Measurements from ENCODE around the gene SLC9A2.

Gene SLC9A2, protein sequence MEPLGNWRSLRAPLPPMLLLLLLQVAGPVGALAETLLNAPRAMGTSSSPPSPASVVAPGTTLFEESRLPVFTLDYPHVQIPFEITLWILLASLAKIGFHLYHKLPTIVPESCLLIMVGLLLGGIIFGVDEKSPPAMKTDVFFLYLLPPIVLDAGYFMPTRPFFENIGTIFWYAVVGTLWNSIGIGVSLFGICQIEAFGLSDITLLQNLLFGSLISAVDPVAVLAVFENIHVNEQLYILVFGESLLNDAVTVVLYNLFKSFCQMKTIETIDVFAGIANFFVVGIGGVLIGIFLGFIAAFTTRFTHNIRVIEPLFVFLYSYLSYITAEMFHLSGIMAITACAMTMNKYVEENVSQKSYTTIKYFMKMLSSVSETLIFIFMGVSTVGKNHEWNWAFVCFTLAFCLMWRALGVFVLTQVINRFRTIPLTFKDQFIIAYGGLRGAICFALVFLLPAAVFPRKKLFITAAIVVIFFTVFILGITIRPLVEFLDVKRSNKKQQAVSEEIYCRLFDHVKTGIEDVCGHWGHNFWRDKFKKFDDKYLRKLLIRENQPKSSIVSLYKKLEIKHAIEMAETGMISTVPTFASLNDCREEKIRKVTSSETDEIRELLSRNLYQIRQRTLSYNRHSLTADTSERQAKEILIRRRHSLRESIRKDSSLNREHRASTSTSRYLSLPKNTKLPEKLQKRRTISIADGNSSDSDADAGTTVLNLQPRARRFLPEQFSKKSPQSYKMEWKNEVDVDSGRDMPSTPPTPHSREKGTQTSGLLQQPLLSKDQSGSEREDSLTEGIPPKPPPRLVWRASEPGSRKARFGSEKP

DNA sequence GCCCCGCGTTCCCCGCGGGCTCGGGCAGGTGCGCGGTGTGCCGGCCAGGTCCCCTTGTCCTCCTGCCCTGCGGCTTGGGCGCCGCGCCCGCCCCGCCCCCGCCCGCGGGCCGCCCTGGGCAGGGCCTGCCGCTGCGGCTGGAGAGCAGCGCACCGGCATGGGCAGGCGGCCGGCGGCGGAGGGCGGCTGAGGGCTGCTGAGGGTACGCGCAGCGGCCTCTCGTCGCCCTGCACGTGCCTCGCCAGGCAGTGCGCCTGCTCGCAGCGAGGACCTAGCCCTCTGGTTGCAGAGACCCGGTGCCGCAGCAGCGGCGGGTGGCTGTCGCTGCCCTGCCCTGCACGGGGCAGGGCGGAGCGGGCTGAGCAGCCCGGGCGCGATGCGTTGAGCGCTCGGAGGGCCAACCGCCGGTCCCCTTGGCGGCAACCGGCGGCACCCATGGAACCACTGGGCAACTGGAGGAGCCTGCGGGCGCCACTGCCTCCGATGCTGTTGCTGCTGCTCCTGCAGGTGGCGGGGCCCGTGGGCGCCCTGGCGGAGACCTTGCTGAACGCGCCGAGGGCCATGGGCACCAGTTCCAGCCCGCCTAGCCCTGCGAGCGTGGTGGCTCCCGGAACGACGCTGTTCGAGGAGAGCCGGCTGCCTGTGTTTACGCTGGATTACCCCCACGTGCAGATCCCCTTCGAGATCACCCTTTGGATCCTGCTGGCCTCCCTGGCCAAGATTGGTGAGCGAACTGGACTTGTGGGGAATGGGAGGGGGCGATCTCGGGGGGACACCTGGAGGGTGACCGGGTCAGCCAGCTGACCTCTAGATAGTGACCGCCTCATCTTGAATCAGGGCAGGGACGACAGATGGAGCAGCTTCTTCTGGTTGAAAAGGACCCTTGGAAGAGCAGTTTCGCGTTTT lies at the start of gene SLC9A2:
Gene SLC9A2, plus strand, starts transcription at position 140 of the 906 bp plus-strand sequence. Its CDS starts 296 bp downstream, at position 436.
- DNase-seq: no peak

DNA sequence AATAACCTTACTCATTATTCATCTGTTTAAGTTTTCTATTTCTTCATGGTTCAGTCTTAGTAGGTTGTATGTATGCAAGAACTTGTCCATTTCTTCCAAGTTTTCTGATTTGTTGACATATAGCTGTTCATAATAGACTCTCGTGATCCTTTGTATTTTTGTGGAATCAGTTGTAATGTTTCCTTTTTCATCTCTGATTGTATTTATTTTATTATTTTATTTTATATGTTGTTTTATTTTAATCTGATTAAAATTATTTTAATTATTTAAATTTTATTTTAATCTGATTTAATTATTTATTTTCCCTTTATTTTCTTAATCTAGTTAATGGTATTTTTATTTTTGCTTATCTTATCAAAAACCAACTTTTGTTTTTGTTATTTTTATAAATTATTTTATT lies 43.5 kb upstream of the SLC9A2 start:
- no peak for DNase-seq

- no peak for DNase-seq
Measured at GRCh38 chr2:102578376-102578775, 41.0 kb upstream of the SLC9A2 start.

GRCh38 chr2:102581911-102582310 lies 37.4 kb upstream of the SLC9A2 start:
- DNase-seq: no peak

- DNase-seq: no peak
Measured at GRCh38 chr2:102582845-102583244, 36.5 kb upstream of the SLC9A2 start.

DNA sequence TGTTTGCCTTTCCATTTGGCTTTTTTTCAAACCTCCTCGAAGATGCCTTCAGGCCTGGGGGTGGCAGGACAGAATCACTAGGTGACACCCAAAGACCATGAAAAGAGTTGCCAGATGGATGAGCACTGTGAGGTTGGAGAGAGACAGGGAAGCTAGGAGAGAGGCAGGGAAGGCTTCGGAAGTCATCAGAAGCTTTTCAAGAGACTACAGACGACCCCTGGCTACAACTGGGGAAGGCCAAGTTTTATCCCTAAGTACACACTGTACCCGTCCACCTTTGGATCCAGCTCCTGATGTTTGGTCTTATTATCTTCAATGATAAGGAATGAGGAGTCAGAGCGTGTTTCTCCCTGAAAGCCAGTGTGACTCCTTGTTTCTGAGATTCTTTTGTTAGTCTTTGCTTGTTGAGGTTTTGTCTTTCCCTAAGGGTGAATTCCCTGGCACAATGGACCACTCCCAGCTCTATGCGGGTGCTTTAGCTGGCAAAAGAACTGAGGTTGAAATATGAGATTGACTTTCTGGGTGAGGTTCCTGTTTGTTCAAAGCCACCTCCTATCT lies 33.4 kb upstream of the SLC9A2 start:
- no peak for DNase-seq

DNA sequence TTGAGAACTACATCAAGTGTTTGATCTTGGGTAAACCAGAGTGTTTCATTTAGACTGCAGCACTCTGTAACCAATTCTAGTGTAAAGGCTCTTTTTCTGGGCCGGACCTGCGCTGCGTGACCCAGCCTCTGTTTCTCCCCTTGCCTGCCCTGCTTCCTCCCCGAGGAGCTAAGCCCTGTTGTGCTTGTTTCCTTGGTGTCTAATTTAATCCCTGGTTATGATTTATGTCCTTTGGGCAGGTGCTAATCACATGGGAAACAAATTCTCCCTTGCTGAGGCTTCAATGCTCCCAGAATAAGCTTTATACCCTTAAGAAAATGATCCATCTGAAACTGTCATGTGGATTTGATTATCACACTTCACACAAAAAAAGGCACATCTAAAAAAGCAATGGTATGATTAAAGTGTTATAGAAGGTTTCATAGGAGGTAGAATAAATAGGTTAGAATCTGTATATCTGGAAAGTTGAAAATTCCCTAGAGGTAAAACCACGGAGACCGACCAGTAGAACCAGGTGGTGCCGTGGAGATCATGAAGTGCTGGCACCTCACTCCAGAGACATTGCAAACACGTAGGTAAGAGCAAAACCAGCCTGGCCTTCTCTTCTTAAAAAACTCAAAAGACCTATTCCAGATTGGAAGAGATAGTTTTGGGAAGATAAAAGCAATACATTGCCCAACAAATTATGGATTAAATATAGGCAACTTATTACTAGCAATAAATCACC lies 31.0 kb upstream of the SLC9A2 start:
- DNase-seq: no peak

DNA sequence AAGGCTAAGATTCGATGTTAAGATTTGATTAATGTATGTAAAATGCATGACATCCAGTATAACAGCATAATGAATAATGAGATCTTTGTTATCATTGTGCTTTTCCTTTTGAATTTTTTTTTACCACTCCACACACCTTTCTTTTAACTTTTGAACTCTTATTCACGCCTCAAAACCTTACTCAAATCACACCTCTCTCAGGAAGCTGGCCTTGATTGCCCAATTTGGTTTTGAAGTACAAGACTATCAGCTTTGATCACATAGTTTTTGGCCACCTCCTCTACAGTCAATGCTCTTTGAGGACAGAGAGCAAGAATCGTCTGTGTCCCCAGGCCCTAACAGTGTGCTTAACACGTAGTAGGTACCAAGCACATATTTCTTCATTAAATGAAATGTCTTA lies 29.9 kb upstream of the SLC9A2 start:
- DNase-seq: no peak

- DNase-seq: no peak
Measured at GRCh38 chr2:102591491-102592045, 27.8 kb upstream of the SLC9A2 start.

DNA sequence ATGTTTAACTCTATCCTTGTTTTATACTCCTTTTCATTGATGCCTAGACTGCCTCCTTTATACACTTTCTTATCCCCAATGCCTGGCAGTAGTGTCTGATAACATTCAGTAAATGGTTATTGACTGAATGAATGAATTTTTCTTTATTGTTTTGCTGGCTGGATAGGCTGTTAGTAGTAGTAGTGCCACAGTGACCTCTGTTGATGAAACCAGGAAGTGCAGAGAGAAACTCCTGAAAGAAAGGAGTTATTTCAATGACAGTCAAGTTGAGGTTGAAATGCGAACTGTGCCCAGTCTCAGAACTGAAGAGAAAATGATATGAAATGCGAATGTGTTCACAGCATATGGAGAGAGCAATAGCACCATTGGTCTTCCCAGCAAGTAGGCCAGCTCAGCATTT lies 26.8 kb upstream of the SLC9A2 start:
- no peak for DNase-seq

DNA sequence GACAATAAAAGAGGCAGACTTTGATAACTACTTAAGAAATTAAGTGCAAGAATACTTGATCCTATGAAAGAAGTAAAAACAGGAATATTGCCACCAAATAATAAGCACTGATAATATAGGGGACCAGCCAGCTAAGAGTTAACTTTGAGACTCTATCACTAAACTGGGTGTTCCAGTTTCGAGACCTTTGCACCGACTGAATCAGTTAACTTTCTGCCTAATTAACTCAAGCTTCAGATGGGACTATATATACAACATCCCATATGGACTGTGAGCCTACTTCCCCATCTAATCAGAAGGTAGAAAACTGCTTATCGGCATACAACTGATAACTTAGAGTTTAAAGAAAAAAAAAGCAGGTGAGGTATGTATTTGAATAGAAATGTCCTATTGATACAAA lies 25.8 kb upstream of the SLC9A2 start:
- DNase-seq: no peak

GRCh38 chr2:102594445-102595016 lies 24.8 kb upstream of the SLC9A2 start:
- DNase-seq: no peak

DNA sequence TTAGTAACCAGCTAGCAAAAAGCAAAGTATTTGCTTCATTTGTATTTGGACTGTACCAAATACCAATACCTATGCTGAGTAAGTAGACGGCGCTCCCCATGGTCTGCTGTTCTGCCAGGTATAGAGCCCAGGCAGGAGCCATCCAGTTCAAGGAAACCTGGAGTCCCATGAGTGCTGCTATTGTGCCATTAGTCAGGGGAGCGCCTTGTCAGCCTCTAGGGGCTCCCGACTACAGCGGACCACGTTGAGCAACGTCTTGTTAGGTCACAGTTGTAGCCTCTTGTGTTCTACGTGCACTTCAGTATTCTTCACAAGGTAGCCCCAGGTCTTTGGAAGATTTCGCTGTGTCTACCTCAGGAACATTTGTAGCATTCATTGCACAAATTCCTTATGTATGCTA lies 21.6 kb upstream of the SLC9A2 start:
- no peak for DNase-seq

DNA sequence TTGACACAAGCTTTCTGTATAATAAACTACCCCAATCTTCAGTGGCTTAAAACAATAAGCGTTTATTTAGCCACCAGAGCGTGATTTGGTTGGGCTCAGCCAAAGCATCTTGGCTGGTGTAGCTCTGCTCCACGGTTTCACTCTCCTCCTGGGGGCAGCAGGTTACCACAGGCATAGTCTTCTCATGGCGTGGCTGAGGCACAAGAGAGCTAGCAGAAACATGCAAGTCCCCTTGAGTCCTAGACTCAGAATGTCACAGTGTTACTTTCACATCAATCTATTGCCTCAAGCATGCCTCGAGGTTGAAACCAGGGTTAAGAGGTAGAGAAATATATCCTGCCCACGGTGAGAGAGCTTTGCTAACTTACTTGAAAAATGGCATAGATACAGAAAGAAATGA lies 19.9 kb upstream of the SLC9A2 start:
- no peak for DNase-seq

DNA sequence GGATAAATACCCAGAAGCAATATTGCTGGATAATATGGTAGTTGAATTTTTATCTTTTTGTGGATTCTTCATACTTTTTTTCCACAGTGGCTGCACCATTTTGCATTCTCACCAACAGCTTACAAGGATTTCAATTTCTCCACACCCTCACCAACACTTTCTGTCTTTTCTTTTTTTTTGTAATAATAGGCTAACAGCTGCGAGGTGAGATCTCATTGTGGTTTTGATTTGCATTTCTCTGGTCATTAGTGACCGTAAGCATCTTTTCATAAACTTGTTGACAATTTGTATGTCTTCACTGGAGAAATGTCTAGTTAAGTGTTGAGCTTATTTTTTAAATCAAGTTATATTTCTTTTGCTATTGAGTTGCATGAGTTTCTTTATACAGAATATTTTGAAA lies 17.6 kb upstream of the SLC9A2 start:
- DNase-seq: no peak

GRCh38 chr2:102603904-102604303 lies 15.4 kb upstream of the SLC9A2 start:
- DNase-seq: no peak

GRCh38 chr2:102604769-102605168 lies 14.6 kb upstream of the SLC9A2 start:
- no peak for DNase-seq

GRCh38 chr2:102606353-102606752 lies 13.0 kb upstream of the SLC9A2 start:
- DNase-seq: no peak

DNA sequence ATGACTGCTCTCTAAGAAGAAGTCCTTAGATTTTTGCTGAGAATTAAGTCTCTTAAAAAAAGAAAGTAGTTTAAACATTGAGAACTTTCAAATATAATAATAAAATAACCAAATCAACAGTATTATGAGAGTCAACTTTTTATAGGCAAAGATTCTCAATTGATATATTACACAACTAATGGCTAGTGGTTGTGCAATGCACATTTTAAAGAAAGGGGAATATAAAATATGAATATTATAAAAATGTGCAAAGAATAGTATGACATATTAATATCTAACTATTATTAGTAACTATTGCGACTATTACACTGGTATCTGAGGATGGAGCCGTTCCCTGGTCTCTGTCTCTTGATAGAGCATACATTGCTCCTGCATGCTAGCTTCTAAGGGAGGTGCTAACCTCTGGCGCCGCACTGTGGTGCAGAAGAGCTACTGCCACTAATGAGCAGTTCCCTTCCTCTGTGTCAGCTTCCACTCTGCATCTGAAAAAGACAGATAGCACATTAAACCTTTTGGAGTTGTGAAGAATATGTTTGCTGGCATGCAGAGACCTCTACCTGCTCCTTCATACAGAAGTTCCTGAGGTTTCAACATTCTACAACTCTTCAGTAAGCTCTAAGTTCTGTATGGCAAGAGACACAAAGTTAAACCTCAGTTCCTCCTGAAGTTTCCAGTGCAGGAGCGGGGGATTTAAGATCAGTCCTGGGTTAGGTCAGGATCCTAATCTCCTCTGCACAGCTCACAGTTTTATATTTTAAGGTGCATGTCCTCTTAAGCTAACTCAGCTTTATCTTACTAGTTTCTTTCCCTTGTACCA lies 3.5 kb upstream of the SLC9A2 start:
- no peak for DNase-seq
